Panc1 (cell line): ENCODE data around the gene TMEM259.

Experiments
- CTCF ChIP-seq: fragments of 450-650 bp; IDR thresholded peaks from 2 replicates; pipeline ENCODE4 v1.5.1; 2017; ENCODE audit warnings: mild to moderate bottlenecking
- POLR2AphosphoS5 ChIP-seq: IDR thresholded peaks from 2 replicates; pipeline ENCODE4 v1.6.1; 2012; ENCODE audit warnings: mild to moderate bottlenecking, low read depth, low read length, moderate library complexity

GRCh38 chr19:1010586-1011510 lies 10.1 kb downstream of the TMEM259 start:
- no peak for TF ChIP-seq CTCF
- TF ChIP-seq POLR2AphosphoS5, result no peak
